RWPE1 (cell line): ENCODE results near the gene ZFYVE19.

Experiments used
- CTCF ChIA-PET: fragments of 350-600 bp; sonication (Branson Sonifier 250); formaldehyde crosslinking; extraction: SDS; loops from one replicate; lab custom pipeline; 2021; lab: Yijun Ruan, JAX
- POLR2A ChIA-PET: fragments of 400-600 bp; formaldehyde crosslinking; extraction: SDS; loops from one replicate; lab custom pipeline; 2020; ENCODE audit warnings: antibody characterized with exemption; ENCODE audit not compliant: low non-redundant PET; lab: Yijun Ruan, JAX
- DNase-seq: peaks from one replicate; pipeline ENCODE4 v3.0.0; 2012; ENCODE audit warnings: low spot score
- H3K27ac ChIP-seq: fragments of 450-650 bp; 2 replicates; pipeline ENCODE4 v1.5.1; 2017
- TF ChIP-seq, protein P1 (sequence below): fragments of 450-650 bp; conservative IDR thresholded peaks from 2 replicates; pipeline ENCODE4 v1.5.1; 2017; ENCODE audit warnings: low read depth, mild to moderate bottlenecking

ZFYVE19 gene, protein sequence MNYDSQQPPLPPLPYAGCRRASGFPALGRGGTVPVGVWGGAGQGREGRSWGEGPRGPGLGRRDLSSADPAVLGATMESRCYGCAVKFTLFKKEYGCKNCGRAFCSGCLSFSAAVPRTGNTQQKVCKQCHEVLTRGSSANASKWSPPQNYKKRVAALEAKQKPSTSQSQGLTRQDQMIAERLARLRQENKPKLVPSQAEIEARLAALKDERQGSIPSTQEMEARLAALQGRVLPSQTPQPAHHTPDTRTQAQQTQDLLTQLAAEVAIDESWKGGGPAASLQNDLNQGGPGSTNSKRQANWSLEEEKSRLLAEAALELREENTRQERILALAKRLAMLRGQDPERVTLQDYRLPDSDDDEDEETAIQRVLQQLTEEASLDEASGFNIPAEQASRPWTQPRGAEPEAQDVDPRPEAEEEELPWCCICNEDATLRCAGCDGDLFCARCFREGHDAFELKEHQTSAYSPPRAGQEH

DNA sequence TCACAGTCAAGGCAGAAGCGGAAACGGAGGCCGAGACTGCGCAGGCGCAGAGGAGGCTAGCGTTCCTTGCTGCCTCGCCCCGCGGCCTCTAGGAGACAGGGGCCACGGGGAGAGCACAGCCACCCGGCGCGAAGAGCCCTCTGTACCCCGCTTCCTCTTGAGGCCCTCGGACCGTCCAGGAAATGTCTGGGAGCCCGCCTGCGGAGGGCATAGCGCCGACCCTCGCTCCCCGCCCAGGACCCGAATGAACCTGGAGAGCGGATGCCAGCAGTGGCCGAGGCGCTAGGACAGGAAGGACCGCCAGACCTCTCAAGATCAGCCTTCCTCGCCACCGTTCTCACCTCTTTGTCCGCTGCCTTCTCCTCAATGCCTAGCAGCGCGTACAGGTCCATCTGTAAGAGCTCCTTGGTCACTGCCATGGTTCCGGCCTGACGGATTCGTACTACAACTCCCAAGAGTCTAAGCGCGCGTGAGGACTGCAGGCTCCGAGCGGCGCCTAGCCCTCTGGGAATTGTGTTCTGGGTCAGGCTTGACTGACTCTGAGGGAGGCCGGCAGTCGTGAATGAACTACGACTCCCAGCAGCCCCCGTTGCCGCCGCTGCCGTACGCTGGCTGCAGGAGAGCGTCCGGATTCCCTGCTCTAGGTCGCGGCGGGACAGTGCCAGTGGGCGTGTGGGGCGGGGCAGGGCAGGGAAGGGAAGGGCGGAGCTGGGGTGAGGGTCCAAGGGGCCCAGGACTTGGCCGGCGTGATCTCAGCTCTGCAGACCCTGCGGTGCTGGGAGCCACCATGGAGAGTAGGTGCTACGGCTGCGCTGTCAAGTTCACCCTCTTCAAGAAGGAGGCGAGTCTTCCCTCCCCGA lies at the start of gene ZFYVE19, which contains the start of gene DNAJC17:
TSS of gene ZFYVE19 (plus strand) at position 62 of the 860 bp plus-strand sequence. CDS start at position 563, 501 bp downstream.
TSS of gene DNAJC17 (minus strand) at position 446 of the 860 bp plus-strand sequence. CDS start at position 419, 27 bp downstream.
- CTCF ChIA-PET, result interaction anchor here (0.7 kb wide), 1 partner anchor 54 kb away, joined by 4 read pairs; no protein-coding TSS in a partner anchor
- TF ChIP-seq, protein P1, sequence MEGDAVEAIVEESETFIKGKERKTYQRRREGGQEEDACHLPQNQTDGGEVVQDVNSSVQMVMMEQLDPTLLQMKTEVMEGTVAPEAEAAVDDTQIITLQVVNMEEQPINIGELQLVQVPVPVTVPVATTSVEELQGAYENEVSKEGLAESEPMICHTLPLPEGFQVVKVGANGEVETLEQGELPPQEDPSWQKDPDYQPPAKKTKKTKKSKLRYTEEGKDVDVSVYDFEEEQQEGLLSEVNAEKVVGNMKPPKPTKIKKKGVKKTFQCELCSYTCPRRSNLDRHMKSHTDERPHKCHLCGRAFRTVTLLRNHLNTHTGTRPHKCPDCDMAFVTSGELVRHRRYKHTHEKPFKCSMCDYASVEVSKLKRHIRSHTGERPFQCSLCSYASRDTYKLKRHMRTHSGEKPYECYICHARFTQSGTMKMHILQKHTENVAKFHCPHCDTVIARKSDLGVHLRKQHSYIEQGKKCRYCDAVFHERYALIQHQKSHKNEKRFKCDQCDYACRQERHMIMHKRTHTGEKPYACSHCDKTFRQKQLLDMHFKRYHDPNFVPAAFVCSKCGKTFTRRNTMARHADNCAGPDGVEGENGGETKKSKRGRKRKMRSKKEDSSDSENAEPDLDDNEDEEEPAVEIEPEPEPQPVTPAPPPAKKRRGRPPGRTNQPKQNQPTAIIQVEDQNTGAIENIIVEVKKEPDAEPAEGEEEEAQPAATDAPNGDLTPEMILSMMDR, result no peak
- peak; percentile 94 for DNase-seq
- peak within 1 kb of the TSS; percentile 89 for H3K27ac ChIP-seq
- POLR2A ChIA-PET, result interaction anchor here (0.5 to 1.5 kb wide), 4 partner anchors 20 to 46 kb away, joined by 3 to 10 read pairs (median 4); partner anchors contain the start of gene SPINT1

DNA sequence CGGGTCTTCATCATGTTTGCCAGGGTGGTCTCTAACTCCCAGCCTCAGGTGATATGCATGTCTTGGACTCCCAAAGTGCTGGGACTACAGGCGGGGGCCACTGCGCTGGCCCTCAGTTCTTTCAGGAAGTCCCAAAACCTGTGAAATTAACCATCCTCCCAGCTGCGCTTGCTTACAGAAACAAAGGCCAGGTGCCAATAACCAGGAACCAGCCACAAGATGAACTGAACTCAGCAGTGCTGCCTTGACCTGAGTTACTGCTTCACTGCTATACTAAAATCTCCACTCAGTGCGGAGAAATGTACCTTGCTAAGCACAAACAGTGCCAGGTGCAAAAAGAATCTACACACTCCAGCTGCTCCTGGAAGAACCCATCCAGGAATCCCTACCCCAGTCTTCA lies 46.9 kb upstream of the ZFYVE19 start:
- POLR2A ChIA-PET, result no interaction called here
- H3K27ac ChIP-seq, result no peak overlapping the region

DNA sequence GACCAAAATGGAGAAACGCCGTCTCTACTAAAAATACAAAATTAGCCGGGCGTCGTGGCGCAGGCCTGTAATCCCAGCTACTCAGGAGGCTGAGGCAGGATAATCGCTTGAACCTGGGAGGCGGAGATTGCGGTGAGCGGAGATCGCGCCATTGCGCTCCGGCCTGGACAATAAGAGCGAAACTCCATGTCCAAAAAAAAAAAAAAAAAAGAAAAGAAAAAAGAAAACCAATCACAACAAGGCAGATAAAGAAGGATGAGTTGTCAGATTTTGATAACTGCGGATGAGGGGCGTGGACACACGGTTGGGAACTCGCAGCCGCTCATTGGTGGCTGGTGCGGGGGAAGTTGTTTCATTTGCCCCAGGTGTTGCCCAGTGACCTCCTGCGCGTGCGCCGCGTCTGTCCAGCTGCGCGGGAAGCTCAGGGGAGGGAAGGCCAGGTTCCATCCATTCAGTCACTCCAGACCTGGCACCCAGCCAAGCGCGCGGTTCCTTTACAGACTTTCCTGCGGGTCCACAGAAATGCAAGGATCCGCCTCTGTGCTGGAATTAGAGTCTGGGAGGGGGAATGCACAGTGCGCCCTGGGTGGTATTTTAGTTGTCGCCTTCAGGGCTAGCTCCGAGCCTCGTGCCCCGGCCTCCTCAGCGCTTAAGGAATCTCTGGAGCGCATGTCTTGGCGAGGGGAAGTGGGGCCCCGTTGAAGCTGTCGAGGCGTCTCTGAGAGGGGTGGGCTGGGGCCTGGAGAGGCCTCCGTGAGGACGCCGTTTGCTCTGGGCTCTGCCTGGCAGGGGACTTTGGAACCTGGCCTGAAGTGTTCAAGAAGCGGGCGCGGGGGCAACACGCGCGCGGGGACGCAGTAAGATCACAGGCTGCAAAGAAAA lies 43.7 kb upstream of the ZFYVE19 start:
- peak overlapping the region; percentile 99 for H3K27ac ChIP-seq
- POLR2A ChIA-PET, result interaction anchor here (0.6 to 0.7 kb wide), 3 partner anchors 14 to 20 kb away, joined by 3 to 6 read pairs (median 3); no protein-coding TSS in a partner anchor
- CTCF ChIA-PET, result interaction anchor here (0.7 to 5.5 kb wide), 4 partner anchors 17 to 88 kb away, joined by 5 to 21 read pairs (median 8); no protein-coding TSS in a partner anchor
- TF ChIP-seq, protein P1, result no peak
- peak; percentile 71 for DNase-seq

More for the DNA sequence above, 46.9 kb upstream of the ZFYVE19 start:
- TF ChIP-seq, protein P1, result no peak
- CTCF ChIA-PET, result interaction anchor here (0.7 kb wide), 1 partner anchor 33 kb away, joined by 3 read pairs; no protein-coding TSS in a partner anchor
- DNase-seq, result no peak

DNA sequence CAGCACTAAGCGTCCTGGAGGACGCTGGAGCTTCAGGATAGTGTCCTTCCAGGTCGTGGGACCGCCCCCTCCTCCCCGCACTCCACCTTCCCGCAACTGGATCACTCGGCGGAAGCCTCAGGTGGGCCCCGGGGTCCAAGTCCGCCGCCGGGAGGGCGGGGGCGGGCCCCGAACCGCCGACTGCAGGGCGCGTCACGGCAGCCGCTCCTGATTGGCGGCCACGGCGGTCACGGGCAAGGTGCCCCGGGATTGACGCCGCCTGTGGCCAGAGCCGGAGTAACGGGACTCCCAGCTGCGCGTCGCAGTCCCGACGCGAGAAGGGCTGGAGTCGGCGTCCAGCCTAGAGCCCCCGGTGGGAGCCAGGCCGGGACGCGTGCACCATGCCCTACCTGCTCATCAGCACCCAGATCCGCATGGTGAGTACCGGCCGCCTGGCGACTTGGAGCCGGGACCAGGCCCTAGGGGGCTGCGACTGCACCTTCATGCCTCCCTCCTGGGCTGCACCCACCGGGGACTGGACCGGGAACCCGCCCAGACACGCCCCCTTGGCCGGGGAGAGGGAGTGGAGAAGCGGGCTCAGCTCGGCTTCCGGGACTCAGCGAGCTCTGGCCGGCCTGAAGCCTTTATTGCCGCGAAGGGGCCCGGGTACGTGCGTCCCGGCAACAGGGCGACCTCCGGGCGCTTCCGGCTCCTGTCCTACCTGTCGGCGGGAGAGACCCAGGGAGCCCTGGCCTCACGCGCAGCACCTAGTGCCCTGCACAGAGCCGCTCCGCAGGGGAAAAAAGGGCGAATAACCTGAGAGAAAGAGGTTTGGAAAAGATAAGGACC lies 42.9 kb upstream of the ZFYVE19 start, which contains the start of gene GCHFR:
TSS of gene GCHFR (plus strand) at position 268 of the 828 bp plus-strand sequence. CDS start at position 381, 113 bp downstream.
- POLR2A ChIA-PET, result no interaction called here
- CTCF ChIA-PET, result interaction anchor here (0.6 to 5.5 kb wide), 5 partner anchors 18 to 659 kb away, joined by 5 to 21 read pairs (median 6); no protein-coding TSS in a partner anchor

More for the DNA sequence above, 42.9 kb upstream of the ZFYVE19 start, which contains the start of gene GCHFR:
- TF ChIP-seq, protein P1, result peak; percentile 71
- peak within 1 kb of the TSS; percentile 99 for H3K27ac ChIP-seq
- peak; percentile 68 for DNase-seq
